Measurements from ENCODE around the gene LETMD1.

DNA sequence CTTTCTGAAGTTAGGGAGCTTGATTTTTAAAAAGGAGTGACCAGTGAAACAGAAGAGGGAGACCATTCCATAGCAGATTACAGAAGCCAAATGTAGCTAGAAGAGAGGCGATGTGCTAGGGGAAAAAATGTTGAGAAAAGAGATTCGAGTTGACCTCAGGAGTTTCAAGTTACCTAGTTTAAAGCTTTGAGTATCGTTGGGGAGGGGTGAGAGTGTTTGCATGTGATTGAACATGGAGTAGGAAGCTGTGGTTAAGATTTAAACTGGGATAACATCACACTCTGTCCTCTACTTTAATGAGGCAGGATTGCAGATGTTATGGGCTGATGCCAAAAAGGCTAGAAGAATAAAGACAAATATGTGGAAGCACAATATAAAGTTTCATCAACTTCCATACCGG, 3.7 kb downstream of the LETMD1 start:
- TF ChIP-seq CTCF (IDR thresholded peaks at IDR 0.05; ENCODE audit: insufficient read depth, low read length), result no peak
- TF ChIP-seq POLR2AphosphoS5 (IDR thresholded peaks at IDR 0.05; ENCODE audit: low read depth), result no peak

Data from HL-60 (cell line).